GM19023 (cell line): ENCODE measurements around the gene PRLHR.

ENCODE experiments used
- ATAC-seq: cut with Tn5 transposase; IDR thresholded peaks from one replicate; pipeline ENCODE4 v1.9.1; 2021; ENCODE audit warnings: mild to moderate bottlenecking, moderate library complexity; ENCODE audit not compliant: unreplicated experiment

Gene PRLHR

GRCh38 chr10:118564114-118564513 is 31.3 kb downstream of the PRLHR start:
- no peak for ATAC-seq

GRCh38 chr10:118563373-118563890 is 32.0 kb downstream of the PRLHR start:
- no peak for ATAC-seq

GRCh38 chr10:118562851-118563250 is 32.6 kb downstream of the PRLHR start:
- ATAC-seq: no peak

GRCh38 chr10:118557946-118558345 is 37.5 kb downstream of the PRLHR start:
- ATAC-seq: no peak

- ATAC-seq: no peak
Measured at GRCh38 chr10:118551535-118552100, 43.8 kb downstream of the PRLHR start.

- ATAC-seq: no peak
Measured at GRCh38 chr10:118547282-118547681, 48.2 kb downstream of the PRLHR start.

GRCh38 chr10:118546479-118546878 is 49.0 kb downstream of the PRLHR start:
- ATAC-seq: no peak

GRCh38 chr10:118545381-118545780 is 50.1 kb downstream of the PRLHR start:
- ATAC-seq: no peak

GRCh38 chr10:118544401-118544948 is 51.0 kb downstream of the PRLHR start:
- no peak for ATAC-seq

GRCh38 chr10:118543714-118544400 is 51.6 kb downstream of the PRLHR start:
- ATAC-seq: peak; percentile 80

GRCh38 chr10:118542745-118543144 is 52.7 kb downstream of the PRLHR start:
- ATAC-seq: no peak

GRCh38 chr10:118542205-118542604 is 53.2 kb downstream of the PRLHR start:
- no peak for ATAC-seq

GRCh38 chr10:118541718-118542117 is 53.7 kb downstream of the PRLHR start:
- ATAC-seq: no peak
